Liver (tissue), 3 donors: ENCODE data around the gene DDO.

ENCODE experiments used
- EGR1 ChIP-seq, 2 donors: IDR thresholded peaks; 2 replicates each; pipeline ENCODE4 v1.6.1; 2016 to 2018; ENCODE audit warnings: antibody characterized with exemption in 2 of 2, low read depth in 2 of 2
- FOXA1 ChIP-seq: IDR thresholded peaks from 2 replicates; pipeline ENCODE4 v1.6.1; 2016; ENCODE audit warnings: antibody characterized with exemption
- GABPA ChIP-seq, 2 donors: IDR thresholded peaks in 1 of 2; conservative IDR thresholded peaks in 1 of 2; 2 replicates each; pipeline ENCODE4 v1.6.1; 2016; ENCODE audit warnings: antibody characterized with exemption in 2 of 2, mild to moderate bottlenecking in 1 of 2, moderate library complexity in 1 of 2
- JUND ChIP-seq, 2 donors: IDR thresholded peaks; 2 replicates each; pipeline ENCODE4 v1.6.1; 2016; ENCODE audit warnings: antibody characterized with exemption in 2 of 2
- RAD21 ChIP-seq, 2 donors: IDR thresholded peaks; 2 replicates each; pipeline ENCODE4 v1.6.1; 2016; ENCODE audit warnings: antibody characterized with exemption in 2 of 2, mild to moderate bottlenecking in 2 of 2
- RXRA ChIP-seq, 2 donors: IDR thresholded peaks; 2 replicates each; pipeline ENCODE4 v1.6.1; 2017 to 2018; ENCODE audit warnings: antibody characterized with exemption in 2 of 2, mild to moderate bottlenecking in 1 of 2
- SP1 ChIP-seq: IDR thresholded peaks from 2 replicates; pipeline ENCODE4 v1.6.1; 2018; ENCODE audit warnings: antibody characterized with exemption, mild to moderate bottlenecking
- TAF1 ChIP-seq: conservative IDR thresholded peaks from 2 replicates; pipeline ENCODE4 v1.6.1; 2016; ENCODE audit warnings: antibody characterized with exemption, mild to moderate bottlenecking
- YY1 ChIP-seq: IDR thresholded peaks from 2 replicates; pipeline ENCODE4 v1.6.1; 2016; ENCODE audit warnings: antibody characterized with exemption, mild to moderate bottlenecking
- TF ChIP-seq, protein P1 (sequence below): fragments of 150-350 bp; IDR thresholded peaks from 2 replicates; pipeline ENCODE4 v1.5.1; 2017; ENCODE audit warnings: improper control_type of control experiment, low read depth, low read length; ENCODE audit not compliant: missing input control
- TF ChIP-seq, protein P2 (sequence below): IDR thresholded peaks from 2 replicates; pipeline ENCODE4 v1.6.1; 2016; ENCODE audit warnings: antibody characterized with exemption, mild to moderate bottlenecking
- TF ChIP-seq, protein P3 (sequence below): IDR thresholded peaks from 2 replicates; pipeline ENCODE4 v1.6.1; 2016; ENCODE audit warnings: antibody characterized with exemption
- TF ChIP-seq, protein P4 (sequence below): IDR thresholded peaks from 2 replicates; pipeline ENCODE4 v1.6.1; 2016; ENCODE audit warnings: antibody characterized with exemption
- donor health status: healthy.
- donor health status: healthy.

DNA sequence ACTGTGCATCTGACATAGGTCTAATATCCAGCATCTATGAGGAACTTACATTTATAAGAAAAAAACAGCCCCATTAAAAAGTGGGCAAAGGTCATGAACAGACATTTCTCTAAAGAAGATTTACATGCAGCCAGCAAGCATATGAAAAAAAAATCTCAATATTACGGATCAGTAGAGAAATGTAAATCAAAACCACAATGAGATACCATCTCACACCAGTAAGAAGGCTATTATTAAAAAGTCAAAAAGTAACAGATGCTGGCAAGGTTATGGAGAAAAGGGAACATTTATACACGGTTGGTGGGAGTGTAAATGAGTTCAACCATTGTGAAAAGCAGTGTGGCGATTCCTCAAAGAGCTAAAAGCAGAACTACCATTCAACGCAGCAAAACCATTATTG lies 70.3 kb downstream of the DDO start:
- TF ChIP-seq TAF1: no peak
- TF ChIP-seq, protein P1, sequence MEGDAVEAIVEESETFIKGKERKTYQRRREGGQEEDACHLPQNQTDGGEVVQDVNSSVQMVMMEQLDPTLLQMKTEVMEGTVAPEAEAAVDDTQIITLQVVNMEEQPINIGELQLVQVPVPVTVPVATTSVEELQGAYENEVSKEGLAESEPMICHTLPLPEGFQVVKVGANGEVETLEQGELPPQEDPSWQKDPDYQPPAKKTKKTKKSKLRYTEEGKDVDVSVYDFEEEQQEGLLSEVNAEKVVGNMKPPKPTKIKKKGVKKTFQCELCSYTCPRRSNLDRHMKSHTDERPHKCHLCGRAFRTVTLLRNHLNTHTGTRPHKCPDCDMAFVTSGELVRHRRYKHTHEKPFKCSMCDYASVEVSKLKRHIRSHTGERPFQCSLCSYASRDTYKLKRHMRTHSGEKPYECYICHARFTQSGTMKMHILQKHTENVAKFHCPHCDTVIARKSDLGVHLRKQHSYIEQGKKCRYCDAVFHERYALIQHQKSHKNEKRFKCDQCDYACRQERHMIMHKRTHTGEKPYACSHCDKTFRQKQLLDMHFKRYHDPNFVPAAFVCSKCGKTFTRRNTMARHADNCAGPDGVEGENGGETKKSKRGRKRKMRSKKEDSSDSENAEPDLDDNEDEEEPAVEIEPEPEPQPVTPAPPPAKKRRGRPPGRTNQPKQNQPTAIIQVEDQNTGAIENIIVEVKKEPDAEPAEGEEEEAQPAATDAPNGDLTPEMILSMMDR: no peak
- no peak for TF ChIP-seq FOXA1
- TF ChIP-seq, protein P2, sequence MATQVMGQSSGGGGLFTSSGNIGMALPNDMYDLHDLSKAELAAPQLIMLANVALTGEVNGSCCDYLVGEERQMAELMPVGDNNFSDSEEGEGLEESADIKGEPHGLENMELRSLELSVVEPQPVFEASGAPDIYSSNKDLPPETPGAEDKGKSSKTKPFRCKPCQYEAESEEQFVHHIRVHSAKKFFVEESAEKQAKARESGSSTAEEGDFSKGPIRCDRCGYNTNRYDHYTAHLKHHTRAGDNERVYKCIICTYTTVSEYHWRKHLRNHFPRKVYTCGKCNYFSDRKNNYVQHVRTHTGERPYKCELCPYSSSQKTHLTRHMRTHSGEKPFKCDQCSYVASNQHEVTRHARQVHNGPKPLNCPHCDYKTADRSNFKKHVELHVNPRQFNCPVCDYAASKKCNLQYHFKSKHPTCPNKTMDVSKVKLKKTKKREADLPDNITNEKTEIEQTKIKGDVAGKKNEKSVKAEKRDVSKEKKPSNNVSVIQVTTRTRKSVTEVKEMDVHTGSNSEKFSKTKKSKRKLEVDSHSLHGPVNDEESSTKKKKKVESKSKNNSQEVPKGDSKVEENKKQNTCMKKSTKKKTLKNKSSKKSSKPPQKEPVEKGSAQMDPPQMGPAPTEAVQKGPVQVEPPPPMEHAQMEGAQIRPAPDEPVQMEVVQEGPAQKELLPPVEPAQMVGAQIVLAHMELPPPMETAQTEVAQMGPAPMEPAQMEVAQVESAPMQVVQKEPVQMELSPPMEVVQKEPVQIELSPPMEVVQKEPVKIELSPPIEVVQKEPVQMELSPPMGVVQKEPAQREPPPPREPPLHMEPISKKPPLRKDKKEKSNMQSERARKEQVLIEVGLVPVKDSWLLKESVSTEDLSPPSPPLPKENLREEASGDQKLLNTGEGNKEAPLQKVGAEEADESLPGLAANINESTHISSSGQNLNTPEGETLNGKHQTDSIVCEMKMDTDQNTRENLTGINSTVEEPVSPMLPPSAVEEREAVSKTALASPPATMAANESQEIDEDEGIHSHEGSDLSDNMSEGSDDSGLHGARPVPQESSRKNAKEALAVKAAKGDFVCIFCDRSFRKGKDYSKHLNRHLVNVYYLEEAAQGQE: no peak
- TF ChIP-seq GABPA (IDR thresholded peaks at IDR 0.05 in 1 of 2, conservative IDR thresholded peaks at IDR 0.05 in 1 of 2): no peak
- TF ChIP-seq JUND (IDR thresholded peaks at IDR 0.05): no peak
- TF ChIP-seq RAD21 (IDR thresholded peaks at IDR 0.05): no peak
- TF ChIP-seq, protein P3, sequence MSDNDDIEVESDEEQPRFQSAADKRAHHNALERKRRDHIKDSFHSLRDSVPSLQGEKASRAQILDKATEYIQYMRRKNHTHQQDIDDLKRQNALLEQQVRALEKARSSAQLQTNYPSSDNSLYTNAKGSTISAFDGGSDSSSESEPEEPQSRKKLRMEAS: no peak
- TF ChIP-seq, protein P4, sequence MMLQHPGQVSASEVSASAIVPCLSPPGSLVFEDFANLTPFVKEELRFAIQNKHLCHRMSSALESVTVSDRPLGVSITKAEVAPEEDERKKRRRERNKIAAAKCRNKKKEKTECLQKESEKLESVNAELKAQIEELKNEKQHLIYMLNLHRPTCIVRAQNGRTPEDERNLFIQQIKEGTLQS: no peak
- no peak for TF ChIP-seq EGR1 (IDR thresholded peaks at IDR 0.05; ENCODE audit: low read depth in 2 of 2)
- no peak for TF ChIP-seq RXRA (IDR thresholded peaks at IDR 0.05)
- TF ChIP-seq SP1: no peak
- no peak for TF ChIP-seq YY1
